Ishikawa (cell line): Measurements from ENCODE around the gene MYO7B.

Experiments used
- CEBPB ChIP-seq: IDR thresholded peaks from 2 replicates; pipeline ENCODE4 v1.6.1; 2012
- EP300 ChIP-seq: IDR thresholded peaks from 2 replicates; pipeline ENCODE4 v1.6.1; 2012; ENCODE audit warnings: borderline replicate concordance
- FOXM1 ChIP-seq: IDR thresholded peaks from 2 replicates; pipeline ENCODE4 v1.6.1; 2012; ENCODE audit warnings: low read depth, borderline replicate concordance
- NFIC ChIP-seq: IDR thresholded peaks from 2 replicates; pipeline ENCODE4 v1.6.1; 2012
- RAD21 ChIP-seq: IDR thresholded peaks from 2 replicates; pipeline ENCODE4 v1.6.1; 2012; ENCODE audit warnings: low read depth
- TAF1 ChIP-seq: IDR thresholded peaks from 2 replicates; pipeline ENCODE4 v1.6.1; 2012; ENCODE audit warnings: low read depth, mild to moderate bottlenecking
- TCF12 ChIP-seq: IDR thresholded peaks from 2 replicates; pipeline ENCODE4 v1.6.1; 2012; ENCODE audit warnings: low read depth
- TEAD4 ChIP-seq: IDR thresholded peaks from 2 replicates; pipeline ENCODE4 v1.6.1; 2012

- TF ChIP-seq CEBPB (no peak), EP300 (no peak), TCF12 (no peak), TAF1 (no peak), TEAD4 (no peak), NFIC (no peak), FOXM1 (no peak), RAD21 (no peak)
Measured at GRCh38 chr2:127609818-127610217, 74.3 kb downstream of the MYO7B start.
